Measurements from ENCODE around the gene CREB5. TPM values are rescaled to one million over a fixed set of nuclear protein-coding genes. Genes with fewer than 3 reads are reported as not detected.
"Not testable (repeated sequence)": the region's sequence is repeated elsewhere in the genome, so short reads cannot be mapped to it uniquely, and the experiment has no call there.

CREB5 gene
- total and polyA plus RNA-seq, 2 donors from 2014 or later, result 3.4 to 27.2 TPM

DNA sequence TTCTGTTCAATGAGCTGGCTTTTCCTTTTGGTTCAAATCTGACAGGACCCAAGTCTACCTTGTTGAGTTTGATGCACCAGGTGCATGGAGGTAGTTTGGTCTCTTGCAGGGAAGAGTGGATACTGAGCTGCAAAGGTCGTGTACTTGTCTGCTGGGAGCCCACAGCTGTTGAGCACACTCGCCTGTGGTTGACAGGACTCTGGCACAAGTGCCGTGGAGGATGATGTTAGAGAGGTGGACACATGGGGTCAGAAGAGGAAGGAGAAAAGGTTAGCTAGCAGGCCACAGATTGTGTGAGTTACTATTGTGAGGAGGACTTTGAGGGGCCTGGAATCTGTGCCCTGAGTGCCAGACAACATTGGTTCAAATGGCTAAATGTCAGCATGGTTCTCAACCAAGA, 197.3 kb downstream of the CREB5 start:
- Histone ChIP-seq H3K27ac (ENCODE audit: low read depth in 2 of 2, low read length in 2 of 2) (no peak overlapping the region), H3K4me3 (ENCODE audit: low read length in 3 of 3) (no peak overlapping the region), H3K27me3 (ENCODE audit: control insufficient read depth, insufficient read depth, low read length) (no peaks in the 10 kb centered on the region), H3K9ac (ENCODE audit: low read length in 3 of 3) (no peak overlapping the region), H3K9me3 (ENCODE audit: control insufficient read depth in 2 of 3, insufficient read depth in 1 of 3, low read length in 3 of 3) (no peaks in the 10 kb centered on the region), H3K36me3 (ENCODE audit: control insufficient read depth in 2 of 3, insufficient read depth in 3 of 3, low read length in 3 of 3) (no peaks in the 10 kb centered on the region), H3K4me1 (ENCODE audit: control insufficient read depth in 2 of 3, insufficient read depth in 2 of 3, low read depth in 1 of 3, low read length in 3 of 3) (no peaks in the 10 kb centered on the region)
- FAIRE-seq (no peak), DNase-seq (no peak)
- TF ChIP-seq, protein P1, sequence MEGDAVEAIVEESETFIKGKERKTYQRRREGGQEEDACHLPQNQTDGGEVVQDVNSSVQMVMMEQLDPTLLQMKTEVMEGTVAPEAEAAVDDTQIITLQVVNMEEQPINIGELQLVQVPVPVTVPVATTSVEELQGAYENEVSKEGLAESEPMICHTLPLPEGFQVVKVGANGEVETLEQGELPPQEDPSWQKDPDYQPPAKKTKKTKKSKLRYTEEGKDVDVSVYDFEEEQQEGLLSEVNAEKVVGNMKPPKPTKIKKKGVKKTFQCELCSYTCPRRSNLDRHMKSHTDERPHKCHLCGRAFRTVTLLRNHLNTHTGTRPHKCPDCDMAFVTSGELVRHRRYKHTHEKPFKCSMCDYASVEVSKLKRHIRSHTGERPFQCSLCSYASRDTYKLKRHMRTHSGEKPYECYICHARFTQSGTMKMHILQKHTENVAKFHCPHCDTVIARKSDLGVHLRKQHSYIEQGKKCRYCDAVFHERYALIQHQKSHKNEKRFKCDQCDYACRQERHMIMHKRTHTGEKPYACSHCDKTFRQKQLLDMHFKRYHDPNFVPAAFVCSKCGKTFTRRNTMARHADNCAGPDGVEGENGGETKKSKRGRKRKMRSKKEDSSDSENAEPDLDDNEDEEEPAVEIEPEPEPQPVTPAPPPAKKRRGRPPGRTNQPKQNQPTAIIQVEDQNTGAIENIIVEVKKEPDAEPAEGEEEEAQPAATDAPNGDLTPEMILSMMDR (IDR thresholded peaks at IDR 0.05; ENCODE audit: borderline replicate concordance, extremely low read depth, insufficient read depth), result no peak
- intact Hi-C loops (cut with DNase I), result no loop called here

DNA sequence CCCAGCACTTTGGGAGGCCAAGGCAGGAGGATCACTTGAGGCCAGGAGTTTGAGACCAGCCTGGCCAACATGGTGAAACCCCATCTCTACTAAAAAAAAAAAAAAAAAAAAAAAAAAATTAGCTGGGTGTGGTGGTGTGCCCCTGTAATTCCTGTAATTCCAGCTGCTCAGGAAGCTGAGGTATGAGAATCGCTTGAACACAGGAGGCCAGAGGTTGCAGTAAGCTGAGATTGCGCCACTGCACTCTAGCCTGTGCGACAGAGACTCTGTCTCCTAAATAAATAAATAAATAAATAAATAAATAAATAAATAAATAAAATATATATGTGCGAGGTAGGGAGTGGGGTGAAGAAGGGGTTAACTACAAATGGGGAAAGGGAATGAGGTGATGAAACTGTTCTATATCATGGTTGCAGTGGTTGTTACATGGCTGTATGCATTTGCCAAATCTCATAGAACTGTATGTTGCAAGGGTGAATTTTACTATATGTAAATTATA, 199.1 kb downstream of the CREB5 start:
- intact Hi-C loops (cut with DNase I); FAIRE-seq; DNase-seq; H3K4me3 ChIP-seq (ENCODE audit: low read length in 3 of 3); H3K36me3 ChIP-seq (ENCODE audit: control insufficient read depth in 2 of 3, insufficient read depth in 3 of 3, low read length in 3 of 3); H3K27me3 ChIP-seq (ENCODE audit: control insufficient read depth, insufficient read depth, low read length); H3K9ac ChIP-seq (ENCODE audit: low read length in 3 of 3); H3K27ac ChIP-seq (ENCODE audit: low read depth in 2 of 2, low read length in 2 of 2); H3K4me1 ChIP-seq (ENCODE audit: control insufficient read depth in 2 of 3, insufficient read depth in 2 of 3, low read depth in 1 of 3, low read length in 3 of 3); H3K9me3 ChIP-seq (ENCODE audit: control insufficient read depth in 2 of 3, insufficient read depth in 1 of 3, low read length in 3 of 3): not testable (repeated sequence)

DNA sequence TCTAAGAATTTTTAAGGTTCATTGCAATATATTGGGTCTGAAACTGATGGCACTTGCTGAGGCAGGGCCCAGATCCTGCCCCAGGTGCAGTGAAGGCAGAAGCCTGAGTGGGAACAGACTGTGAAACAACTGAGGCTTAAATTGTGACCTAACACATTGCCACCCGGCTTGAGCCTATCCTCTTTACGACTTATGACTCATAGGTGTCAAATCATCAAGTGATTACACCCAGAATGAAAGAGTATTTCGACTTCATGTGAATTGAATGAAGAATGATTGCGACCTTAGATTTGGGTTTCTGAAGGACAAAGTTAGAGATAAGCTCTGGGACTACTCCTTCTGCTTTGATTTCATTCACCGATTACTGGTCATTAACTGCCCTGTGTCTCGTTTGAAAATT, 200.9 kb downstream of the CREB5 start:
- H3K9me3 ChIP-seq (ENCODE audit: control insufficient read depth in 2 of 3, insufficient read depth in 1 of 3, low read length in 3 of 3), result no peaks in the 10 kb centered on the region
- no peaks in the 10 kb centered on the region for H3K36me3 ChIP-seq (ENCODE audit: control insufficient read depth in 2 of 3, insufficient read depth in 3 of 3, low read length in 3 of 3)
- no peak overlapping the region for H3K4me3 ChIP-seq (ENCODE audit: low read length in 3 of 3)
- intact Hi-C loops (cut with DNase I), result no loop called here
- DNase-seq, result no peak
- H3K4me1 ChIP-seq (ENCODE audit: control insufficient read depth in 2 of 3, insufficient read depth in 2 of 3, low read depth in 1 of 3, low read length in 3 of 3), result no peaks in the 10 kb centered on the region
- FAIRE-seq, result no peak
- H3K27me3 ChIP-seq (ENCODE audit: control insufficient read depth, insufficient read depth, low read length), result no peaks in the 10 kb centered on the region
- H3K9ac ChIP-seq (ENCODE audit: low read length in 3 of 3), result no peak overlapping the region
- TF ChIP-seq, protein P1 (IDR thresholded peaks at IDR 0.05; ENCODE audit: borderline replicate concordance, extremely low read depth, insufficient read depth), result no peak
- H3K27ac ChIP-seq (ENCODE audit: low read depth in 2 of 2, low read length in 2 of 2), result no peak overlapping the region

DNA sequence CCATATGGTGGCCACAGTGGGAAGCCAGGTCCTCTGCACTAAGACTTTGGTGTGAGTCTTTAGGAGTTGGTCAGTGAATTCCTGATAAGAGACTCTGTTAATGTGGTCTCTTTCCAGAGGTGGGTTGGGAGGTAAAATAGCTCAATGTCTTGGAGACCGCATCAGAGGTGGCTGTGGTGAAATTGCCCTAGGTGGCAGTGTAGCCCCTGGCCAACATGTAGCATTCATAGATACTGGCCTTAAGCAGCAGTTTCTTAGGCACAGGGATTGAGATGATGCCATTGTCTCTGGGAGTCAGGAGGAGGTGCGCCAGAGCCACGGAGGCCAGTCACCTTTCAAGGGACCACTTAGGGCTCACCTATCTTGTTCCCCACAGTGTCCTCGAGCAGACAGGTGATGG, 202.8 kb downstream of the CREB5 start:
- no peaks in the 10 kb centered on the region for H3K36me3 ChIP-seq (ENCODE audit: control insufficient read depth in 2 of 3, insufficient read depth in 3 of 3, low read length in 3 of 3)
- H3K27ac ChIP-seq (ENCODE audit: low read depth in 2 of 2, low read length in 2 of 2), result no peak overlapping the region
- no peak overlapping the region for H3K4me3 ChIP-seq (ENCODE audit: low read length in 3 of 3)
- H3K4me1 ChIP-seq (ENCODE audit: control insufficient read depth in 2 of 3, insufficient read depth in 2 of 3, low read depth in 1 of 3, low read length in 3 of 3), result no peaks in the 10 kb centered on the region
- H3K9me3 ChIP-seq (ENCODE audit: control insufficient read depth in 2 of 3, insufficient read depth in 1 of 3, low read length in 3 of 3), result no peaks in the 10 kb centered on the region
- no peak overlapping the region for H3K9ac ChIP-seq (ENCODE audit: low read length in 3 of 3)
- TF ChIP-seq, protein P1 (IDR thresholded peaks at IDR 0.05; ENCODE audit: borderline replicate concordance, extremely low read depth, insufficient read depth), result peak; percentile 15
- intact Hi-C loops (cut with DNase I), result no loop called here
- H3K27me3 ChIP-seq (ENCODE audit: control insufficient read depth, insufficient read depth, low read length), result no peaks in the 10 kb centered on the region
- FAIRE-seq (no peak), DNase-seq (no peak)
